ENCODE results near the gene KRTAP5-8.
"Not testable (repeated sequence)": the region's sequence is repeated elsewhere in the genome, so short reads cannot be mapped to it uniquely, and the experiment has no call there.

The KRTAP5-8 gene

GRCh38 chr11:71537977-71538665 is at the start of gene KRTAP5-8:
KRTAP5-8 (plus strand) TSS chr11:71538025; CDS start chr11:71538056, 31 bp downstream.
- in situ Hi-C loops (cut with HindIII; ENCODE audit: low sequenced_read_pairs): not testable (repeated sequence)

DNA sequence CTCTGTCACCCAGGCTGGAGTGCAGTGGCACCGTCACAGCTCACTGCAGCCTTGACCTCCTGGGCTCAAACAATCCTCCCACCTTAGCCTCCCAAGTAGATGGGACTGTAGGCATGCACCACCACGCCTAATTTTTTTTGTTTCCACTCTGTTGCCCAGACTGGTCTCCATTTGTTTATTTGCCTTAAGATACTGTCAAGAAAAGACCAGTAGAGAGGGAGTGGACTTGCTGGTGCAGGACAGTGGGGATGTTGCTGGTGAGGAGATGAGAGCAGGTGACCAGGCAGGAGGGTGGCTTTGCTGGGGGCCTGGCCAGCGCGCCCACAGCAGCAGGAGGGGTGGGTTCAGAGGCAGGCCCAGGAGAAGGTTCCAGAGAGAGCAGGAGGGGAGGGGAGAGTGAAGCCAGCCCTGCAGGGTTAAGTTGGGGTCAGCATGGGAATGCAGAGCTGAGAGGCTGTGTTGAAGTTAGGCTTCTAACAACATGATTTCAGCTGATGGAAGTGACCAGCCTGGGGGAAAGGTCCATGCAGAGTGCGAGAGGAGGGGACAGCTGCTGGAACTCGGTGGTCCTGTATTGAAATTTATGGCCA is 49.0 kb upstream of the KRTAP5-8 start:
- in situ Hi-C loops (cut with HindIII; ENCODE audit: low sequenced_read_pairs): no loop called here

DNA sequence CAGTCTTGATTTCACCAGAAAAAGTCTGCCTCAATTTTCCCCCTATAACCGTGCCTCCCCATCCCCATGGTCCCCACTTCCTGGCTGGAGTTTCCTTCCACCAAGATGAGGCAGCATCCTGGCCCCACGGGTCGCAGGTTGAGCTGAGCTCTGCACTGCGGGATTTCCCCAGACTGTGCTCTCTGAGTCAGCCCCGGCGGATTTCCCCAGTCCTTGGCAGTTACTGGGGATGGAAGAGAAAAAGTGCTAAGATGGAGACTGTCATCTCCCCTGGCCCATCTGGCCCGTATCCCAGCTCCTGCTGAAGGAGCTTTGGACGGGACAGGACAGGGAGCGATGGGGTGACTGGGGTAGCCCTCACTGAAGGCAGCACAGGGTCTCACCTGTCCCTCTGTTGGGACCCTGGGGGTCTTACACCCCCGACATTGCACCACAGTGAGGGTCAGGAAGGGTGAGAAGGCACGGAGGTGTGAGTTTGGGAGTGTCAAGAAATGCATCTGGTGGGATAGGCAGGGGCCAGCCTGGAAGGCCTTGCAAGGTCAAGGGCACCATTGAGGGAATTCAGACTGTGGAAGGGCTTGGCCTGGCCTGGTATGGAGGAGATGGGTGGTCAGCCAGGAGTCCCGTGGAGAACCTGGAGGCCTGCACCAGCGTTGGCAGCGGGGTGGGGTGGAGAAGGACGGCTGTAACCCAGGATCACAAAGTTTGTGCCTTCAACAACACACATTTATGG is 48.3 kb upstream of the KRTAP5-8 start:
- in situ Hi-C loops (cut with HindIII; ENCODE audit: low sequenced_read_pairs): no loop called here

- in situ Hi-C loops (cut with HindIII; ENCODE audit: low sequenced_read_pairs): no loop called here
Observed at GRCh38 chr11:71490044-71490730, 47.6 kb upstream of the KRTAP5-8 start.

- in situ Hi-C loops (cut with HindIII; ENCODE audit: low sequenced_read_pairs): no loop called here
Observed at GRCh38 chr11:71490731-71491390, 47.0 kb upstream of the KRTAP5-8 start.

DNA sequence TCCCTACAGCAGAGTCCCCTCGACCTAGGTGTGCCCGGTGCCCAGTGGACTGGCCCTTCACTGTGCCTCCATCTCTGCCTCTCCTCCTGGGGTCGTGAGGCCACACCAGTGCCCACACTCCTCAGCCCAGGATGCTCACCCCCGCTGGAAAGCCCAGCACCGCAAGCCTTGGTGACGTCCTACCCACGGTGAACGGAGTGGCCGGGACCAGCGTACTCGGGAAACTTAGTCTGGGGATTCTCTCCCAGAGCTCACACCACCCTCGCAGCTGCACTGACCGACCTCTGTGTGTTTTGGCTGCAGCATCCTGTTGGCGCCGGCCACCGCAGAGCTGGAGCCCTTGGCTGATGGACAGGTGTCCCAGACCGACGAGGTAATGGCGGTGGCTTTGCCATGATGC is 46.3 kb upstream of the KRTAP5-8 start:
- in situ Hi-C loops (cut with HindIII; ENCODE audit: low sequenced_read_pairs): no loop called here

DNA sequence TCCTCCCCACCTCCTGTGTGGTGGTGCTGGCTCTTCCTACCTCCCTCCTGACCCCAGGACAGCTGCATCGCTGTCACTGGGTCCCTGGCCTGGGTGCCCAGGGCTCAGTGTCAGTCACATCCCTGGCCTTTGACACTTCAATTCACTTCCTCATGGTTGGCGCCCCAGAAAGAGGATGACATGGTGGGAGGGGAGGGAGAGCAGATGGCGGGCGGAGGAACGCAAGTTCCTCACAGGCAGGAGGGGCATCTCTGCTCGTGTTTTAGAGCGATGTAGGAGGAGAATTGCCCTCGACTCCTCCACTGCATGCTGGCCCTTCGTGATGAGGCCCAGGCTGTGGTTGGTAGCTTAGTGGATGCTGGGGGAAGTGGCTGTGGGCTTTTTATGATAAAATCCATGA is 45.9 kb upstream of the KRTAP5-8 start:
- in situ Hi-C loops (cut with HindIII; ENCODE audit: low sequenced_read_pairs): no loop called here

DNA sequence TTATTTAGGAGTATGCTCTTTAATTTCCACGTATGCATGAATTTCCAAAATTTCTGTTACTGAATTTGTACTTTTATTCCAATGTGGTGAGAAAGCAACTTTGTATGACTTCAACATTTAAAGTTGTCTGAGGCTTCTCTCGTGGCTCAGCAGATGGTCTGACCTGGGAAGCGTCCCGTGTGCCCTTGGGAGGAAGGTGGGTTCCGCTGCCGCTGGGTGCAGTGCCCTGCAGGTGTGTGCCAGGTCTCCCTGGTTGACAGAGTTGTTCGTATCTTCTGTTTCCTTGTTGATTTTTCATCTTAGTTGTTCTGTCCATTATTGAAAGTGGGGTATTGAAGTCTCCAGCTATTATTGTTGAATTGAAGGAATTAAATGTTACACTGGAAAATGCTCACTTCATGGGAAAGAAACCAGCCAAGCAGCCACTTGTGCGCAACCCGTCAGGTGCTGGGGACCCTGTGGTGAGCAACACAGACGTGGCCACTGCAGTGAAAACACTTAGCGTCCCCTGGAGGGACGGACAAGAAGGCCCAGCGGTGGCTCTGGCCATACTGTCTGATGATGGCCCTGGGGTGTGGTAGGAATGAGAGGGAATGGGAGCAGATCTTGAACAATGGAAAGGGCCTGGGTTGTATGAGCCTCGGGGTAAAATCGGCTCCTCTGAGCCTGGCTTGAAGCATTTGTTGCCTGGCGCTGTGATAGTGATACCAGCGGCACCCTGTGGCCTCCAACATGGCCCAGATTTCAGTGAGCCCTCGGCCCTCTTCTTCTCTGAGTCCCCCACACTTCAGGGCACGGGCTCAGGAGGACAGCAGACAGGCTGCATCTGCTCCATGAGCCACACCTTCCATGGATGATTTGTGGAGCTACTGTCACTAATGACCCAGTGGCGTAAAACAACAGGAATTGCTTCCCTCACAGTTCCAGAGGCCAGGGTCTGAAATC is 42.3 kb upstream of the KRTAP5-8 start:
- in situ Hi-C loops (cut with HindIII; ENCODE audit: low sequenced_read_pairs): no loop called here

- in situ Hi-C loops (cut with HindIII; ENCODE audit: low sequenced_read_pairs): no loop called here
Observed at GRCh38 chr11:71496421-71496820, 41.4 kb upstream of the KRTAP5-8 start.

- in situ Hi-C loops (cut with HindIII; ENCODE audit: low sequenced_read_pairs): no loop called here
Observed at GRCh38 chr11:71498091-71498490, 39.7 kb upstream of the KRTAP5-8 start.

DNA sequence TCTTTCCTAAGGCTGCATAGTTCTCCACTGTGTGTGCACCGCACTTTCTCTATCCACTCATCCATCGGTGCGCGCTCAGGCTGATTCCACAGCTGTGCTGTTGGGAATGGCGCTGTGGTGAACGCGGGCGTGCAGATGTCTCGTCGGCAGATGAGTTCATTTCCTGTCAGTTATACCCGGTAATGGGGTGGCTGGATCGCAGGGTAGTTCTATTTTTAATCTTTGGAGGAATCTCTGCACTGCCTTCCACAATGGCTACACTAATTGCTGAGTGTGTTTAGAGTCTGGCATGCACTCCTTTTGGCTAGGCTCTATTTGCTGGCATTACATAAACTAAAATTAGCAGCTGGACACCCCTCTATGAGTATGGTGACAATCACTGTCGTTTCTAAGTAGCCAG is 38.7 kb upstream of the KRTAP5-8 start:
- in situ Hi-C loops (cut with HindIII; ENCODE audit: low sequenced_read_pairs): no loop called here

- in situ Hi-C loops (cut with HindIII; ENCODE audit: low sequenced_read_pairs): no loop called here
Observed at GRCh38 chr11:71499546-71499945, 38.3 kb upstream of the KRTAP5-8 start.

- in situ Hi-C loops (cut with HindIII; ENCODE audit: low sequenced_read_pairs): no loop called here
Observed at GRCh38 chr11:71500601-71501021, 37.2 kb upstream of the KRTAP5-8 start.

DNA sequence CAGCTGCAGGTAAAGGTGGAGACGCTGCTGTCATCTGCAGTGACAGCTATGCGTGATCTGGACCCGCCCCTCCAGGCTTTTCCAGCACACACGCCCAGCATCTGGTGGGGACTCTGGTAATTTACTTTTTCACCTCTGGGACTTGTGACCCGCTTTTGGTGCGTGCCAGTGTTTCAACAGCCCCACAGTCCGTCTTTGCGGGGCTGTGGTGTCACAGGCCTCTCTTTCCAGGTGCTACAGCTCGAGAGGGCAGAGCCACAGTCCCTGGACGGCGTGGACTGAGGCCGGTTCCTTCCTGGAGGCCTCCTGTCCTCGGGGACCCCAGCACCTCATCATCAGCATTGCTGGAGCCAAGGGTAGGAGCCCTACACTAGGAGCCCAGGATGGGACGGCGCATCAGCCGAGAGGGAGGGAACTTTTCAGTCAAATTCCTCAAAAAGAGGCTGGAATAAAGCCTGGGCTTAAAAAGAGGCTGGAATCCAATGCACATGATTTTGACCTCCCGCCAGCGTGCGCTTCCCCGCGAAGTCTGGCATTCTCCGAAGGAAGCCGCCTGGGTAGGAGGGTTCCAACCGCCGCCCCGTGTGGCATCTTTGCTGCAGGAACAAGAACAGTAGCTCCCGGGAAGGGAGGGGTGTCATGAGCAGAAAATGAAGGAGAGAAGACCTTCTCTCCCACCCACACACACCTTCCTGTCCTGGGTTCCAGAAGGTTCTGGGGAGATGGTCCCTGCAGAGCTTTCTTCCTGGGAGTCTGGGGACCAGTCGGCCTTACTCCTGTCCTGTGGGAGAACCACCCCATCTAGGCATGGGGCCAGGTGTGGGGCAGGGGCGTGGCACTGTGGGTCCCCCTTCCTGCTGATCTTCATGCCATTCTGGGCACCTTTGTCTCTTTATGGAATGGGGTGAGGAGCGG is 36.5 kb upstream of the KRTAP5-8 start:
- in situ Hi-C loops (cut with HindIII; ENCODE audit: low sequenced_read_pairs): no loop called here

GRCh38 chr11:71502026-71502425 is 35.8 kb upstream of the KRTAP5-8 start:
- in situ Hi-C loops (cut with HindIII; ENCODE audit: low sequenced_read_pairs): no loop called here

DNA sequence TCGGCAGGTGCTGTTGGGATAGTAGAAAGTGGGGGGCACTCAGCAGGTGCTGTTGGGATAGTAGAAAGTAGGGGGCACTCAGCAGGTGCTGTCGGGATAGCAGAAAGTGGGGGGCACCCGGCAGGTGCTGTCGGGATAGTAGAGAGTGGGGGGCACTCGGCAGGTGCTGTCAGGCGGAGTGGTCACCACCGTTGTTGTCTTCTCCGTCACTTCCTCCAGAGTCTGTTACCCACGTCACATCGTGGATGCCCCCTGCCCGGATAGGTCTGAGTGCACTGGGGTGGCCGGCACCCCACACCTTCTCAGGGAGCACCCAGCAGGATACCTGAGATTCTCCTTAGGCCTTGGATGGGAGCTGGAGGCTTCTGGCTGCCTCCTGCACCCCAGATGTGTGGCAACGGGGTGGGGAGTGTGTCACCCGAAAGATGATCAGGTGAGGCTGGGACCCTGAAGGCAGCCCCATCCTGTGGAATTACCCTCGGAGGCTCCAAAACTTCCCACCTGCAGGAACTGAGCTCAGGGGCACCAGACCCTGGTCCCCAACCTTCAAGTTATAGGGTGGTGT is 34.9 kb upstream of the KRTAP5-8 start:
- in situ Hi-C loops (cut with HindIII; ENCODE audit: low sequenced_read_pairs): no loop called here

DNA sequence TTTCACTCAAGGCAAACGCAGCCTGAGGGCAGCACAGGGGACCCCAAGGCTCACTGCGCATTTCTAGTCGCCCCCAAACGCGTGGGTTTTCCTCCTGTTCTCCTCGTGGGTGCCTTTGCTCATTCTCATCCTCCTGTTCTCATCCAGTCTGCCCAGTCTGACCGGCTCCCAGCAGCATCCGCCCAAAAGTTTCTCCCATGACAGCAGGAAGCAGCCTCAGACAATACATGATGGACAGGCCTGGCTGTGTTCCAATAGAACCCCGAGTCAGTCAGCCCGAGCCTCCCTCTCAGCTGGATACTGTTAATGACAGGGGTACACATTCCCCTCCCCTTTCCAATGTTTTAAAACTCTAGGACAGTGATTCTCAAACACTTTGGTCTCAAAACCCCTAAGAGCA is 33.3 kb upstream of the KRTAP5-8 start:
- in situ Hi-C loops (cut with HindIII; ENCODE audit: low sequenced_read_pairs): no loop called here

DNA sequence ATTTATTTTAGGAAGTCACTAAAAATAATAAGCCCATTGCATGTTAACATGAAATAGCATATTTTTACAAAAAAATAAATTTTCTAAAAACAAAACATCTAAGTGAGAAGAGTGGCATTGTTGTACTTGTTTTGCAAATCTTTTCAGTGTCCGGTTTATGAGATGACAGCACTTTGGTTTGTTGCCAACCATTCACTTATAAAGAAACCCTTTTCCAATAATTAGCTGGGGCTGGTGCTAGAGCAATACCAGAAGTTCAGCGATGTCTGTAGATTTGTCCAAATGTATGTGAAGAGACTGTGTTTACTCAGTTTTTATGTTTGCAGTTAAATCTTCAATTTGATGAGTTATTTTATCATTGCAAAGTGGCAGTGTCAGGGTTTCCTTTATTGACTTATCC is 32.8 kb upstream of the KRTAP5-8 start:
- in situ Hi-C loops (cut with HindIII; ENCODE audit: low sequenced_read_pairs): no loop called here

DNA sequence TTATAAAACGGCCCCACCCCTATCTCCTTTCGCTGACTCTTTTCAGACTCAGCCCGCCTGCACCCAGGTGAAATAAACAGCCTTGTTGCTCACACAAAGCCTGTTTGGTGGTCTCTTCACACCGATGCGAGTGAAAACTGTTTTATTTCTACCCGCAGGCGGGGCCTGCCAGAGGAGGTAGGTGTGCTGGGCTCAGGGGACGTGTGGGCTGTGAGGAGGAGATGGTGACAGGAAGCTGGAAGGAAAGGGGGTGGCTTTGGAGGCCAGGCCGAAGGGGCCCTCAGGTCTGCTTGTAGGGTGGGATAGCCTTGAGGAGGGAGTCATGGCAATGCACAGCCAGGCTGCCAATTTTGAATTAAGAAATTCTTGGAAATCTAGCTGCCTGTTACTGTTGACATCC is 32.0 kb upstream of the KRTAP5-8 start:
- in situ Hi-C loops (cut with HindIII; ENCODE audit: low sequenced_read_pairs): no loop called here
